Measurements from ENCODE around the gene SLC35F5. TPM values are rescaled to one million over a fixed set of nuclear protein-coding genes. Genes with fewer than 3 reads are reported as not detected.

SLC35F5 gene, protein sequence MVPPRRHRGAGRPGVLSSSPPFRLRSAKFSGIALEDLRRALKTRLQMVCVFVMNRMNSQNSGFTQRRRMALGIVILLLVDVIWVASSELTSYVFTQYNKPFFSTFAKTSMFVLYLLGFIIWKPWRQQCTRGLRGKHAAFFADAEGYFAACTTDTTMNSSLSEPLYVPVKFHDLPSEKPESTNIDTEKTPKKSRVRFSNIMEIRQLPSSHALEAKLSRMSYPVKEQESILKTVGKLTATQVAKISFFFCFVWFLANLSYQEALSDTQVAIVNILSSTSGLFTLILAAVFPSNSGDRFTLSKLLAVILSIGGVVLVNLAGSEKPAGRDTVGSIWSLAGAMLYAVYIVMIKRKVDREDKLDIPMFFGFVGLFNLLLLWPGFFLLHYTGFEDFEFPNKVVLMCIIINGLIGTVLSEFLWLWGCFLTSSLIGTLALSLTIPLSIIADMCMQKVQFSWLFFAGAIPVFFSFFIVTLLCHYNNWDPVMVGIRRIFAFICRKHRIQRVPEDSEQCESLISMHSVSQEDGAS
- total RNA-seq, result 10 to 100 TPM; 38.7 to 54.3 TPM

- H3K9me3 ChIP-seq, result no peaks in the 10 kb centered on the region
- peak within 1 kb of the TSS; percentile 95 to 98 for H3K27ac ChIP-seq
- H3K27me3 ChIP-seq, result no peaks in the 10 kb centered on the region
- DNase-seq (ENCODE audit: low spot score), result peak; percentile 91
- H3K36me3 ChIP-seq, result no peaks in the 10 kb centered on the region
- TF ChIP-seq, protein P1, sequence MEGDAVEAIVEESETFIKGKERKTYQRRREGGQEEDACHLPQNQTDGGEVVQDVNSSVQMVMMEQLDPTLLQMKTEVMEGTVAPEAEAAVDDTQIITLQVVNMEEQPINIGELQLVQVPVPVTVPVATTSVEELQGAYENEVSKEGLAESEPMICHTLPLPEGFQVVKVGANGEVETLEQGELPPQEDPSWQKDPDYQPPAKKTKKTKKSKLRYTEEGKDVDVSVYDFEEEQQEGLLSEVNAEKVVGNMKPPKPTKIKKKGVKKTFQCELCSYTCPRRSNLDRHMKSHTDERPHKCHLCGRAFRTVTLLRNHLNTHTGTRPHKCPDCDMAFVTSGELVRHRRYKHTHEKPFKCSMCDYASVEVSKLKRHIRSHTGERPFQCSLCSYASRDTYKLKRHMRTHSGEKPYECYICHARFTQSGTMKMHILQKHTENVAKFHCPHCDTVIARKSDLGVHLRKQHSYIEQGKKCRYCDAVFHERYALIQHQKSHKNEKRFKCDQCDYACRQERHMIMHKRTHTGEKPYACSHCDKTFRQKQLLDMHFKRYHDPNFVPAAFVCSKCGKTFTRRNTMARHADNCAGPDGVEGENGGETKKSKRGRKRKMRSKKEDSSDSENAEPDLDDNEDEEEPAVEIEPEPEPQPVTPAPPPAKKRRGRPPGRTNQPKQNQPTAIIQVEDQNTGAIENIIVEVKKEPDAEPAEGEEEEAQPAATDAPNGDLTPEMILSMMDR (IDR thresholded peaks at IDR 0.05), result peak in 1 of 2 donors; percentile 7
- peak within 1 kb of the TSS; percentile 87 to 95 for H3K4me3 ChIP-seq
- H3K4me1 ChIP-seq, result peaks cover 0 to 24% of the 10 kb centered on the region in 2 donors
Observed at GRCh38 chr2:113756355-113757137, at the start of gene SLC35F5. Gene SLC35F5, minus strand, starts transcription at chr2:113756642. Its CDS starts 233 bp downstream, at chr2:113756409.

- Histone ChIP-seq H3K27me3 (no peaks in the 10 kb centered on the region), H3K9me3 (no peaks in the 10 kb centered on the region), H3K4me1 (peaks cover 0 to 9% of the 10 kb centered on the region in 2 donors), H3K4me3 (no peak overlapping the region), H3K36me3 (no peaks in the 10 kb centered on the region), H3K27ac (no peak overlapping the region)
- DNase-seq (ENCODE audit: low spot score), result no peak
- TF ChIP-seq, protein P1 (IDR thresholded peaks at IDR 0.05), result no peak
Observed at GRCh38 chr2:113799375-113799774, 42.9 kb upstream of the SLC35F5 start.

DNA sequence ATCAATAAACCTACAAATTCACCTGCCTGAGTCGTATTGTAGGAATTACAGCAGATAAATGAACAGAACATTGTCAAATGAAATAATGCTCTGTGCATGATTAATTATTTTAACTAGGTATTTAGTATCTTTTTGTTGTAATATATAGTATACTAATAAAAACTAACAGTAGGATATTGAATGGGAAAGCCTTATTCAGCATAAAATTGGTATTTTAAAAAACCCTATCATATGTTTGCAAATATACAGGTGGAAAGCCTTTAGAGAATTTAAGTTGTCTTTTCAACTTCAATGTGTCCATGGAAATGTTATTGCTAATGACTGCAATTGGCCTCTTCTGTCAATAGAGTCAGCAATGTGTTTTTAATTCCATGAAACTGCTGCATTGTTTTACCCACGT lies 40.8 kb upstream of the SLC35F5 start:
- TF ChIP-seq, protein P1 (IDR thresholded peaks at IDR 0.05), result no peak
- H3K4me3 ChIP-seq, result no peak overlapping the region
- DNase-seq (ENCODE audit: low spot score), result no peak
- H3K36me3 ChIP-seq, result no peaks in the 10 kb centered on the region
- no peaks in the 10 kb centered on the region for H3K27me3 ChIP-seq
- no peaks in the 10 kb centered on the region for H3K9me3 ChIP-seq
- no peak overlapping the region for H3K27ac ChIP-seq
- H3K4me1 ChIP-seq, result peaks cover 0 to 9% of the 10 kb centered on the region in 2 donors

GRCh38 chr2:113796592-113797175 lies 40.2 kb upstream of the SLC35F5 start:
- Histone ChIP-seq H3K36me3 (no peaks in the 10 kb centered on the region), H3K27me3 (no peaks in the 10 kb centered on the region), H3K27ac (no peak overlapping the region), H3K9me3 (no peaks in the 10 kb centered on the region), H3K4me3 (no peak overlapping the region), H3K4me1 (peaks cover 0 to 9% of the 10 kb centered on the region in 2 donors)
- TF ChIP-seq, protein P1 (IDR thresholded peaks at IDR 0.05), result no peak
- no peak for DNase-seq (ENCODE audit: low spot score)

GRCh38 chr2:113795405-113795920 lies 39.0 kb upstream of the SLC35F5 start:
- Histone ChIP-seq H3K4me3 (no peak overlapping the region), H3K9me3 (no peaks in the 10 kb centered on the region), H3K4me1 (peaks cover 0 to 9% of the 10 kb centered on the region in 2 donors), H3K27me3 (no peaks in the 10 kb centered on the region), H3K27ac (peak overlapping the region in 1 of 2 donors; percentile 17), H3K36me3 (no peaks in the 10 kb centered on the region)
- TF ChIP-seq, protein P1 (IDR thresholded peaks at IDR 0.05), result no peak
- no peak for DNase-seq (ENCODE audit: low spot score)
